Measurements from ENCODE around the gene MARS1. TPM values are rescaled to one million over a fixed set of nuclear protein-coding genes. Genes with fewer than 3 reads are reported as not detected.

The MARS1 gene
- total and polyA plus RNA-seq, 3 experiments from 2014 or later = 89.8 to 398 (median 386) TPM

DNA sequence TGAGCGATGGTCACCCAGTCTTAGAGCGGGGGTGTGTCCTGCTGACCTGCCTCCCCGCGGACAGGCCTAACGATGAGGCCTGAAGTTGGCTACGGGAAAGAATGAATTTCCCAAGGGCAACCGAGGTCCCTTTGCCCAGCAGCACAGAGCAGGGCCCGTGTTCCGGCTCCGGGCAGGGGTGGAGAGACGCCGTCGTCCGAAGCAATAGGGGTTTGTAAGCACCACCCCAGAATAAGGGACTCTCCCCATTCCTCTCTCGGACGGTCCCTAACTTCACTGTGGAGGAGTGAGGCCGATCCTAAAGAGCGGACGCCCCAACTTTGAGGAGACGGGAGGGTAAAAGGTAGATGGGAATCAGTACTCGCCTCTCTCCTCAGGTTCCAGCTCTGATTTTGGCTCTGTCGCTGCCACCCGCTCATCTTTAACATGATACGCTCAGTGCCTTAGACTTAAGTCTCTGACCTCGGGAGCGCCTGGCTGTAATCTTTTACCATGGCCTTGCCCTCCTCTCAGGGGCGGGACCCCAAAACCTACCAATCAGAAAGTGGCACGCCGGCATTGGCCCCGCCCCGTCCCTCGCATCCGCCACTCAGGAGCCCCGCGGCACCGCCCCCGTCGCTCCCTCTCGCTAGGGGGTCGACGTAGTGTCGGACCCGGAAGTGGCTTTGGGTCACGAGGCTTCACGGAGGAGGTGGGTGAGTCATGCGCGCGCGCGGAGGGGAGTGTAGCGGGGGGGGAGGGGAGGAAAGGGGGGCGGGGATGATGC, 32.4 kb downstream of the MARS1 start, which contains the start of gene DDIT3:
DDIT3 (minus strand) TSS at position 462 of the 766 bp plus-strand sequence. CDS start 3,108 bp downstream, outside the sequence.
- no peaks in the 10 kb centered on the region for H3K27me3 ChIP-seq (ENCODE audit: insufficient read depth, low read length, poor library complexity, severe bottlenecking)
- peaks cover 54% of the 10 kb centered on the region for H3K4me1 ChIP-seq (ENCODE audit: insufficient read depth, low read length)
- ChIA-PET CTCF (interaction anchor here (1.2 to 2.3 kb wide), 5 partner anchors 43 to 61 kb away, joined by 3 to 12 read pairs (median 6); partner anchors contain the start of gene GLI1), POLR2A (interaction anchor here (0.6 to 2.6 kb wide), 6 partner anchors 15 to 221 kb away, joined by 3 to 19 read pairs (median 6); partner anchors contain the start of genes ARHGAP9 and DCTN2)
- H3K4me3 Mint-ChIP-seq = peak within 1 kb of the TSS; percentile 96 to 100 (median 98)
- H3K27me3 Mint-ChIP-seq = peaks cover 0 to 3% of the 10 kb centered on the region in 2 donors
- H3K9me3 Mint-ChIP-seq = peaks cover 0 to 4% (median 0%) of the 10 kb centered on the region in 5 donors
- peaks cover 28% of the 10 kb centered on the region for H3K36me3 ChIP-seq (ENCODE audit: insufficient read depth, low read length)
- peak within 1 kb of the TSS; percentile 99 for H3K27ac ChIP-seq (ENCODE audit: low read depth, low read length)
- peaks cover 0 to 64% (median 15%) of the 10 kb centered on the region in 3 donors for H3K36me3 Mint-ChIP-seq
- peak; percentile 99 to 100 (median 100) for DNase-seq
- H3K9me3 ChIP-seq (ENCODE audit: low read length) = no peaks in the 10 kb centered on the region
- H3K27ac Mint-ChIP-seq = peak within 1 kb of the TSS; percentile 93 to 100 (median 99)
- peaks cover 52 to 70% (median 53%) of the 10 kb centered on the region in 3 donors for H3K4me1 Mint-ChIP-seq
- peak within 1 kb of the TSS; percentile 87 for H3K4me3 ChIP-seq (ENCODE audit: low read length)

DNA sequence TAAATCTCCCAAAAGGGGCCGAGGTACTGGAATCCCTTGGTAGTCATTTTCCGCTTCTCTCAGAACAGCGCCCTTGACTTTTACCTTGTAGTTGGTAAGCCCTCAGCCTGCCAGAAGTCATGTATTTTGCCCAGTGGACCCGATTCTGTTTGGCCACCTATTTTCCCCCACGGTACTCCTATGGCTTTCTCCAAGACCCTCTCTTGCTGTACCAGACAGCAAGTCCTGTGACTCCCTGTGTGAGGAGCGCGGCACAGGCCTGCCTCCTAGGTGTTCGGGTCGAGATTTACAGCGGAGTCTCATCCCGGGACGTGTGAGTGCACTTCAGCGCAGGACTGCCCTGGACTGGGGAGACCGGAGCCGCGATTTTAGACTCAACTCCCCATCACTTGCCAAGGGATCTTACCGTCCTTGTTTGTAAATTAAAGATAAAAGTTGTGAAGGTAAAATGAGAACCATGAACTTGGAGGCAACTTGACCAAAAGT, 33.7 kb downstream of the MARS1 start:
- peak overlapping the region; percentile 96 to 98 (median 97) for H3K4me3 Mint-ChIP-seq
- H3K36me3 ChIP-seq (ENCODE audit: insufficient read depth, low read length) = peaks cover 16% of the 10 kb centered on the region
- CTCF ChIA-PET = interaction anchor here (1.2 kb wide), 1 partner anchor 47 kb away, joined by 3 read pairs; no protein-coding TSS in a partner anchor
- peak in 2 of 5 donors; percentile 8 to 66 for DNase-seq
- H3K9me3 ChIP-seq (ENCODE audit: low read length) = no peaks in the 10 kb centered on the region
- H3K27ac ChIP-seq (ENCODE audit: low read depth, low read length) = peak overlapping the region; percentile 87
- H3K27me3 ChIP-seq (ENCODE audit: insufficient read depth, low read length, poor library complexity, severe bottlenecking) = no peaks in the 10 kb centered on the region
- peak overlapping the region; percentile 93 to 100 (median 99) for H3K27ac Mint-ChIP-seq
- POLR2A ChIA-PET = interaction anchor here (1.3 to 2.6 kb wide), 3 partner anchors 42 to 219 kb away, joined by 5 to 19 read pairs (median 13); partner anchors contain the start of gene ARHGAP9
- H3K4me3 ChIP-seq (ENCODE audit: low read length) = peak overlapping the region; percentile 74
- H3K9me3 Mint-ChIP-seq = peaks cover 0 to 4% (median 0%) of the 10 kb centered on the region in 5 donors
- H3K36me3 Mint-ChIP-seq = peaks cover 0 to 62% (median 7%) of the 10 kb centered on the region in 3 donors
- peaks cover 0 to 3% of the 10 kb centered on the region in 2 donors for H3K27me3 Mint-ChIP-seq
- H3K4me1 ChIP-seq (ENCODE audit: insufficient read depth, low read length) = peaks cover 54% of the 10 kb centered on the region
- H3K4me1 Mint-ChIP-seq = peaks cover 52 to 73% (median 53%) of the 10 kb centered on the region in 3 donors

DNA sequence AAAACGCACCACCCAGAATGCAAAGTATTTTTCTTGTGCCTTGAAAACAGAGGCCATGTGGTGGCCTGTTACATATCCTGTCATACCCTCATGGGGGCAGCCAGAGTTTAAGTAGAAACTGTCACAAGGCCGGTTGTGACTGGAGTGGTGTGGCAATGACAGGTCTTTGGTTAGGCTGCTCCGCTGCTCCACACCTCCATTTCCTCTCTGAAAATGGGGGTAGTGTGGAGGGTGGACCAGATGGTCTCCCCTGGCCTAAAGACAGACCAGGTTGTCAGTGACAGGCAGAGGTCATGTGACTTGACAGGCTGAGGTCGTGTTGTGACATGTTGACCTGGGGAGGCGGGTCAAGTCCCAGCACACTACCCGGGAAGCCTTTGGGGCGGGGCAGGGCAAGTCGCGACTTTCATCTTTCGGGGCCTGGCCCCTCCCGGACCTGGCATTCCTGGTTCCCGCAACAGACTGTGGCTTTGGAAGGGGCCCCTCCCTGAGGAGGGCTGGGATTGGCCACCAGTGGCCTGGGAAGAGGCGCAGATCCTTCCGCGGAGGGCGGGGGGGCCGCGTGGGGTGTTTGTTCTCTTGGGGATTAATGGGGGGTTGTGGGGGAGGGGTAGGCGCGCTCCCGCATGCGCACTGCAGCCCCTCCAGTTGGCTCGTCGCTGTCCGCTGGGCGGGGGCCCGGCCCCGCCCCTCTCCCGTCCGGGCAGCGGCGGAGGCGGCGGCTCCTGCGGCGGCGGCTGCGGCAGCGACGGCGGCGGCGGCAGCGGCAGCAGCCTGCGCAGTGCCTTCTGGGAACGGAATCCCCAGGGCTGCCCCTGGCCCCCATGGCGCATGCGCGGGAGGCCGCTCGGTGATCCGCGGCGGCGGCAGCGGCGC, 34.4 kb downstream of the MARS1 start, which contains the start of gene MBD6:
MBD6 (plus strand) TSS at position 814 of the 876 bp plus-strand sequence. CDS start 1,480 bp downstream, outside the sequence.
- peaks cover 0 to 3% of the 10 kb centered on the region in 2 donors for H3K27me3 Mint-ChIP-seq
- H3K9me3 Mint-ChIP-seq = peaks cover 0 to 4% (median 0%) of the 10 kb centered on the region in 5 donors
- Histone ChIP-seq H3K27ac (ENCODE audit: low read depth, low read length) (peak within 1 kb of the TSS; percentile 87), H3K36me3 (ENCODE audit: insufficient read depth, low read length) (peaks cover 13% of the 10 kb centered on the region), H3K27me3 (ENCODE audit: insufficient read depth, low read length, poor library complexity, severe bottlenecking) (no peaks in the 10 kb centered on the region), H3K4me3 (ENCODE audit: low read length) (peak within 1 kb of the TSS; percentile 74), H3K4me1 (ENCODE audit: insufficient read depth, low read length) (peaks cover 54% of the 10 kb centered on the region), H3K9me3 (ENCODE audit: low read length) (no peaks in the 10 kb centered on the region)
- peaks cover 52 to 73% (median 53%) of the 10 kb centered on the region in 3 donors for H3K4me1 Mint-ChIP-seq
- ChIA-PET CTCF (interaction anchor here (2.6 kb wide), 1 partner anchor 60 kb away, joined by 6 read pairs; no protein-coding TSS in a partner anchor), POLR2A (no interaction called here)
- H3K36me3 Mint-ChIP-seq = peaks cover 0 to 61% (median 7%) of the 10 kb centered on the region in 3 donors
- H3K27ac Mint-ChIP-seq = peak within 1 kb of the TSS; percentile 97 to 100 (median 100)
- H3K4me3 Mint-ChIP-seq = peak within 1 kb of the TSS; percentile 96 to 98 (median 97)
- peak; percentile 89 to 95 (median 91) for DNase-seq

DNA sequence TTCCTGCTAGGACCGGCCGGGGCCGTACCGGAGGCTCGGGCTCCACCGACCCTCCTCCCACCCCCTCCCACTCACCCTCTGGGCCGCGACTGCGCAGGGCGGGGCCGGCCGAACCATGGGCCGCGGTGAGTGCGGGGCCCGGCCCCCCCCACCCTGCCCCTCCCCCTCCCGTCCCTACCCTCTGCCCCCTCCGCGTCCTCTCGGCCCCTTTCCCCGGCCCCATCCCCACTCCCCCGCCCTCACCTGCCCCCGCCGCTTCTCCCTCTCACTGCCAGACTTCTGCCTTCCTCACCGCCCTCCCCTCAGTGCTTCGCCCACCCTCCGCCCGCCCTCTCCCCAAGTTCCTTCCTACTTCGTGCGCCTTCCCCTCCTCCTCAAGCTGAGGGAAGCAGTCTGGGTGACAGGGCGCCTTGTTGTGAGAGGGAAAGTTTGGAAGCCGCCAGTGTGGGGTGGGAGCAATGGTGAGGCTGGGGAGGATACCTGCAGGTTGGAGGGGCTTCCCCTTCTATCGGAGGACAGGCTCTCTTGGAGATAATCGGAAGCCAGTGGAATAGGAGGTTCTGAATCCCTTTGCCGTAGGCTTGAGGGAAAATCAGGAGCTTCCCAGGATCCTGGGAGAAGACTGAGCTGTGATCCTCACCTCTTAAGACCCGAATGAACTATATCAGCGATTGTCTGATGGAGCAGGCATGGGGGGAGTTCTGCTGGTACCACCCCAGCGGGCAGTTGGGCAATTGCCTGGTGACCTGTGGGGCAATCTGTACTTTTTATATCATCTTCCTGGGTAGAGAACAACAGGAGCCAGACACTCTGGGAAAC, 35.2 kb downstream of the MARS1 start:
- no peaks in the 10 kb centered on the region for H3K27me3 ChIP-seq (ENCODE audit: insufficient read depth, low read length, poor library complexity, severe bottlenecking)
- H3K4me3 Mint-ChIP-seq = peak overlapping the region; percentile 87 to 98 (median 94)
- peaks cover 0 to 3% of the 10 kb centered on the region in 2 donors for H3K27me3 Mint-ChIP-seq
- peak overlapping the region; percentile 66 for H3K4me3 ChIP-seq (ENCODE audit: low read length)
- peaks cover 0 to 4% (median 0%) of the 10 kb centered on the region in 5 donors for H3K9me3 Mint-ChIP-seq
- peak overlapping the region; percentile 74 for H3K27ac ChIP-seq (ENCODE audit: low read depth, low read length)
- H3K4me1 Mint-ChIP-seq = peaks cover 46 to 69% (median 49%) of the 10 kb centered on the region in 3 donors
- peak overlapping the region; percentile 87 to 100 (median 96) for H3K27ac Mint-ChIP-seq
- no peaks in the 10 kb centered on the region for H3K9me3 ChIP-seq (ENCODE audit: low read length)
- CTCF ChIA-PET = interaction anchor here (1.0 to 2.6 kb wide), 6 partner anchors 18 to 61 kb away, joined by 3 to 9 read pairs (median 5); no protein-coding TSS in a partner anchor
- peaks cover 51% of the 10 kb centered on the region for H3K4me1 ChIP-seq (ENCODE audit: insufficient read depth, low read length)
- peak in 3 of 5 donors; percentile 46 to 69 (median 52) for DNase-seq
- H3K36me3 ChIP-seq (ENCODE audit: insufficient read depth, low read length) = peaks cover 18% of the 10 kb centered on the region
- peaks cover 0 to 59% (median 7%) of the 10 kb centered on the region in 3 donors for H3K36me3 Mint-ChIP-seq
- POLR2A ChIA-PET = interaction anchor here (0.5 to 1.5 kb wide), 4 partner anchors 12 to 828 kb away, joined by 4 to 7 read pairs (median 4); no protein-coding TSS in a partner anchor

DNA sequence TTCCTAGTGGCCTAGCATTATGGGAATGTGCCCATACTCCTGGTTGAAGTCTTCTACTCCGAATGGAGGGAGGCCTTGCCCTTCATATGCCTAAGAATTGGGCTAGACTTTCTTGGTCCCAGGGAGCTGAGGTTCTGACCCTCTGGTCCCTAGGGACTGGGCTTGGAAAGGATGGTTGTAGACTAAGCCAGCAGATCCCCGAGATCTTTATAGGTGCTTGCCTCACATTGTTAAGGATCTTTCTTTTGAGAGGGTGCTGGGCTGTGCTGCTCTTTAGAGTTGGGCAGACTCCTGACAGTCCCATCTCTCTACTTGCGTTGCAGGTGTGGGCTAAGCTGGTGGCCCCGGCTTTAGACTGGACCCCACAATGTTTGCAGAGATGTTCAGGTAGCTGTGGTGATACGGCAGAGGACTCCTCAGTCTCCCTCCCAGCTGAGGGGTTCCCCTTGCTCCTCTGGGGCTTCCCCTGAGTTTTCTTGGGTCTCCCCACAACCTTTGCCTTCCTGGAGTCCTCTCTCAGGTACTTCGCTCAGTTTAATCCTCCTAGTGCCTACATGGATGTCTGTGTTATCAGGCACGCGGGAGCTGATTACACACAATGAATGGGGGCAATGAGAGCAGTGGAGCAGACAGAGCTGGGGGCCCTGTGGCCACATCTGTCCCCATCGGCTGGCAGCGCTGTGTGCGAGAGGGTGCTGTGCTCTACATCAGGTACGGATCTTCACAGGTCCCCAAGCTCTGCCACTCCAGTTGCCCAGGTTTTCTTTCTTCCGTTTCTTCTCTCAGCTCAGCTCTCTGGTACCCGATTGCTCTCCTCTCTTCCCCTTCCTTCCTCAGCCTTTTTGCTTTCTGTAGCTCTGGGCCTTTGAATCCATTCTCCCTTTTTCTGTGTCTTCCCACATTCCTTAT, 36.1 kb downstream of the MARS1 start:
- peaks cover 38 to 61% (median 41%) of the 10 kb centered on the region in 3 donors for H3K4me1 Mint-ChIP-seq
- Histone ChIP-seq H3K4me1 (ENCODE audit: insufficient read depth, low read length) (peaks cover 43% of the 10 kb centered on the region), H3K36me3 (ENCODE audit: insufficient read depth, low read length) (peaks cover 22% of the 10 kb centered on the region), H3K4me3 (ENCODE audit: low read length) (peak overlapping the region; percentile 66), H3K9me3 (ENCODE audit: low read length) (no peaks in the 10 kb centered on the region), H3K27me3 (ENCODE audit: insufficient read depth, low read length, poor library complexity, severe bottlenecking) (no peaks in the 10 kb centered on the region), H3K27ac (ENCODE audit: low read depth, low read length) (peak overlapping the region; percentile 74)
- peak overlapping the region; percentile 87 to 100 (median 95) for H3K27ac Mint-ChIP-seq
- ChIA-PET CTCF (interaction anchor here (0.7 to 2.6 kb wide), 9 partner anchors 17 to 65 kb away, joined by 3 to 9 read pairs (median 4); partner anchors contain the start of gene GLI1), POLR2A (interaction anchor here (0.5 to 1.5 kb wide), 5 partner anchors 11 to 829 kb away, joined by 3 to 7 read pairs (median 4); partner anchors contain the start of gene DCTN2)
- peaks cover 0 to 3% of the 10 kb centered on the region in 2 donors for H3K27me3 Mint-ChIP-seq
- peaks cover 0 to 61% (median 3%) of the 10 kb centered on the region in 3 donors for H3K36me3 Mint-ChIP-seq
- H3K9me3 Mint-ChIP-seq = peaks cover 0 to 4% (median 0%) of the 10 kb centered on the region in 5 donors
- H3K4me3 Mint-ChIP-seq = peak overlapping the region; percentile 87 to 96 (median 94)
- DNase-seq = peak in 1 of 5 donors; percentile 25

Measured in CD8-positive, alpha-beta memory T cell (primary cell).